Urothelium cell line (cell line): ENCODE results near the gene TYRO3.

Experiments used
- DNase-seq: peaks from one replicate; pipeline ENCODE4 v3.0.0; 2011; ENCODE audit warnings: low spot score, mixed read lengths
- FAIRE-seq: peaks from 2 replicates; lab custom pipeline; 2011; peaks lifted over from hg19 to GRCh38; lab: Jason Lieb, UNC

The TYRO3 gene

DNA sequence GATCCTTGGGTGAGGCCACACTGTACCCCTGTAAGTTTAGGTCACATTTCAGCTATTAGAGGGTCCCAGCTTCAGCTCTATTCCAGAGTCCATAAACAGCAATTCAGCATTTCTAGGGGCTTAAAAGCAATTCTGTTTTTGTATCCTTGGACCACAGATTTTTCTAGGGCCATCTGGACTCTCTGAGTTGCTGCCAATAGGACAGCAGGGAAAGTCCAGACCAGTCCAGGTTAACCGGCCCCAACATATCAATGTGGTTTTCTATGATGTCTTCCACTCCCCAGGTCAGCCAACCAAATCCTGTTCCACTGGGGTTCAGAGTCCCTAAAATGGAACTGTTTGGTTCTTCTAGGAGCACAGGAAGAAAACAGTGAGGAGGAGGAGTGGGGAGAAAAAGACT lies 40.0 kb downstream of the TYRO3 start:
- FAIRE-seq (no peak), DNase-seq (no peak)

DNA sequence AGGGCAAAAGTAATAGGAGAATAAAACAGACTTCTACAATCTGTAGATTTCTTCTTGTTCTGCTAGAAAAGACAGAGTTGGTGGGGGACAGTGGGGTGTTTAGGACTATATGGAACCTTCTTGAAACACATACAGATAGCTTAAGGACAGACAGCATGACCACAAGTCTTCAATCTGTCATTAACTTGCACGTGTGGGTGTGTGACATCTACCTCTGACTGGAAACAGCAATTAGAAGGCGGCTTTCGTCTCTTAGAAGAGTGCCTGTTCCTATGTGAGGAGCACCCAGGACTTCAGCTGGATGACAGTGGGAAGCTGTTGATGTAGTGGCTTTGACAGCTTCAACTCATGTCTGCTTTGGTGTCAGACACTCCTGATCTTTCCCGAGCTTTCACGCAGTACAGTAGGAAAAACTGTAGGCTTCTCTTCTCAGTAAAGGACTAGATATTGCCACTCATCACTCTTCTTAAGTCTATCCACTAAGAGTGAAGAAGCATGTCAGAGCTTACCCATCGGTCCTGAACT lies 44.5 kb downstream of the TYRO3 start:
- DNase-seq, result no peak
- no peak for FAIRE-seq

DNA sequence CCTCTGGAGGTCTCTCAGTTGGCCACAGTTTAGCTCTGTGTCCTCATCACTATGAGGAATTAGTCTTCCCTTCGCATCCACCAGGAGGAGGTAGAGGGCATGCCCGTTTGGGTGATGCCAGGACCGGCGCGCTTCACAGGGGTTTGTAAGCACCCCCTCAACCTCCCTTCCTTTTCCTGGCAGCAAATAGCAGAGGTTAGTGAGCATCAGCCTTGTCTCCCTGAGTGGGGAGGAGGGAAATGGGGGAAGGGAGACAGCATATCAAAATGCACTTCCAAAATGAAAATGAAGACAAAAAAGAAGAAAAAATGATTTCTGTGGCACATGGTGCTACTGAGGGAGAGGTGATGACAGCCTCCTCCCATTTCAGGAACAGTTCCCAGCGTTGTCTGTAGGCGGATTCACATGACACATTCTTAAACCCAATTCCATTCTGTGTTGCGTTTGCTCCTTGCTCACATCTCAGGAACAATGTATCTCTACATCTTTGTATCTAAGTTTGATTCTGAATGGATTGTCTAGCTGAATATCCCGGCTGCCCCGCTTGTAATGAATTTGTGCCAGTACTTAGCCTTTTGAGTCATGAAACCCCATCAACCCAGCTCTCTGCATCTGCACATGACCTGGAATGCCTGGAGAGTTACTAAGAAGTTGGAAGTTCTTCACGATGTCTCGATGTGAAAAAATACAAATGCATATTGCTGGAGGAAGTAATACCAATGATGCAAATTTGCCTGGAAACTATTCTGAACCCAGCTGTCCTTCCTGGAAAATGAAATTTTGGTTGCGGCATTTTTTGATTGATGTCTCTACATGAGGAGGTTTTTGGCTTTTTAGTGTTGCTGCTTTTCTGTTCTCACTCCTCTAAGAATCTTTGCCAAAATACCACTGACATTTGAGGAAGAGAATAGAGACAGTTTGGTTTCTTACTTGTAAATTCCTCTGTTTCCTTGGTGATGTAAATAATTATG lies 45.2 kb downstream of the TYRO3 start:
- peak; percentile 78 for DNase-seq
- peak; percentile 72 for FAIRE-seq

DNA sequence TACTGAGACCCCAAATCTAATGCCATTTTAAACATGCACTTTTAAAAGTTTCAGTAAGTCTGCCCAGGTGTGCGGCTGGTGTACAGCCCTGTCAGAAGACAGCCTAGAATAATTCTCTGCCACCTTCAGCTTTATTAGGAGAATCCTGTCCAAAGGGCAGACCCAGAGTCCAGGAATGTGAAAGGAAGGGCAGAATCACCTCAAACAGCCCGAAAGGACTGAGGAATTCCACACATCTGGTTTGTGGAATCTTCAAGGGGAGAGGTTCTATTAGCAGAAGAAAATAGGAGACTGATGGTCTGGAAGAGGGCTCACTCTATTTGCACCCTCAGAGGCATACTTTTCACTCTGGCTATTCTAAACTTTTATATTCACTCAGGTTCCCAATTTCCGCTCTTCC lies 46.6 kb downstream of the TYRO3 start:
- DNase-seq (no peak), FAIRE-seq (no peak)

DNA sequence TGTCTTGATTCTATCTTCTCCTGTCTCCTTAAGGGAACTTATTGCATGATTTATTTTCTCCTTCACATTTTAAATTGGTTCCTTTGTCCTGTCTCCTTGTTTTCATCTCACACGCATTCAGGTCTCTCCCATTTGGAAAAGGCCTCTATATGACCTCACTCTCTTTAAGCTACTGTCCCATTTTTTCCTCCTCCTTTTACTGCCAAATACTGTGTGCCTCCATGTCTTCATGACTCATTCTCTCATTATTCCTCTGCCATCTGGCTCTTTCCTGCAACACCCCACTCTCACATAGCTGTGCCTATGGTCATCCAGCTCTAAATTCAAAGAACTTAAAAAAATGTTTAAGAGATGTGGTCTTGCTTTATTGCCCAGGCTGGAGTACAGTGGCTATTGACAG lies 48.0 kb downstream of the TYRO3 start:
- DNase-seq, result peak; percentile 62
- FAIRE-seq, result no peak

DNA sequence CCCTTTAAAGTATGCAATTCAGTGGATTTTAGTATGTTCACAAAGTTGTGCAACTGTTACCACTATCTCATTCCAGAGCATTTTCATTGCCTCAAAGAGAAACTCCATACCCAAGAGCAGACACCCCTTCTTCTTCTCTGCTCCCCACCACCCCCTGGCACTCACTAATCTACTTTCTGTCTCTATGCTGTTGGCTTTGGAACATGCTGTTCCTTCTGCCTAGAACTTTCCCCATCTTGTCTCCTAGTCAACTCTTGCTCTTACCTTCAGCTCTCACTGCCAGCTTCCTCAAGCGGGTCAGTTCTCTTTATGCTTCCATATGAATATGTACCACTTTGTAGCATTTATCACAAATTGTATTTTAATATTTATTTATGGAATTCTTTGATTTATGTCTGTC lies 50.1 kb downstream of the TYRO3 start:
- FAIRE-seq, result no peak
- no peak for DNase-seq

DNA sequence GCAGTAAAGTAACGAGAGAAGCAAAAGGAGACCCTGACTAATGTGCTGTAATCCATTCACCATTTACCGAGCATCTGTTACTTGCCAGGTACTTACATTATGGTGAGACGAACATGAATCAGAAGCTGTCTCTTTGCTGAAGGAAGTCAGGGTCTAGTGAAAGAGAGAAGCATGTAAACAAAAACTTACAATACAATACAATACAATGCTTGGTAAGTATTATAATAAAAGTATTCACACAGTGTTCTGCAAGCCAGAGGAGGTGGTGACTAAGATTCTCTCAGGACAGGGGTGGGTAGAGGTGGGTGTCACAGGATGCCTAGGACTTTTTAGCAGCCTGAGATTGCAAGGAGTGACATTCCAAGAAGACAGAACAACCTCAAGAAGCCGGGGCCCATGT lies 51.0 kb downstream of the TYRO3 start:
- FAIRE-seq, result no peak

DNA sequence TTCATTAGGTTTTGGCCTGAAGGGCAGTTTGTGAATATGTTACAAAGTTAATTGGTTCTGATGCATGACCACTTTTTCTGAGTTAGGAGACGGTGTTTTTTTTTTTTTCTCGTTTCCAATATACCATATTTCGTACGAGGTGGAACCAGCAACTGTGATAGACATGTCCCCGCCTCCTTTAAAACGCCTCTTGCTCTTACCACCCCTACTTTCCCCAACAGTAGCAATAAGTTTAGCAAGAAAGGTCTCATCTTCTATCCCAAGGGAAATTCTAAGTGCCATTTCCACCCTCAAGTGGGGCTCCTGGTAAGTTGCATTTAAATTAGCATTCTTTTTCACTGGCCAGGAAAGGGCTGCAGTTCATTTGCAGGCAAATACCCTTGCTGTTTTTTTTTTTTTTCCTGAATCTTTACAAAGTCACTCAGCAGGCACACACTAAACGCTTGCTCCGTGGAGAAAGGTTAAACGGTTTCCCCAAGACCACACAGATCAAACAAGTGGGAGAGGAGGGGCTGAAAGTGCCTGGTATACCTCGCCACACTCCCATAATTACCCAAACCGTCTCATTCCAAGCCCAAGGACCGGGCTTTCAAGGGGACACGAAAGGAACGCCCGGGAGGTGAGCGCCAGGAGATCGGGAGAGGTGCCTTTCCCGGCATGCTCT lies 61.7 kb downstream of the TYRO3 start:
- FAIRE-seq (no peak), DNase-seq (no peak)

More for the DNA sequence above, 51.0 kb downstream of the TYRO3 start:
- no peak for DNase-seq

DNA sequence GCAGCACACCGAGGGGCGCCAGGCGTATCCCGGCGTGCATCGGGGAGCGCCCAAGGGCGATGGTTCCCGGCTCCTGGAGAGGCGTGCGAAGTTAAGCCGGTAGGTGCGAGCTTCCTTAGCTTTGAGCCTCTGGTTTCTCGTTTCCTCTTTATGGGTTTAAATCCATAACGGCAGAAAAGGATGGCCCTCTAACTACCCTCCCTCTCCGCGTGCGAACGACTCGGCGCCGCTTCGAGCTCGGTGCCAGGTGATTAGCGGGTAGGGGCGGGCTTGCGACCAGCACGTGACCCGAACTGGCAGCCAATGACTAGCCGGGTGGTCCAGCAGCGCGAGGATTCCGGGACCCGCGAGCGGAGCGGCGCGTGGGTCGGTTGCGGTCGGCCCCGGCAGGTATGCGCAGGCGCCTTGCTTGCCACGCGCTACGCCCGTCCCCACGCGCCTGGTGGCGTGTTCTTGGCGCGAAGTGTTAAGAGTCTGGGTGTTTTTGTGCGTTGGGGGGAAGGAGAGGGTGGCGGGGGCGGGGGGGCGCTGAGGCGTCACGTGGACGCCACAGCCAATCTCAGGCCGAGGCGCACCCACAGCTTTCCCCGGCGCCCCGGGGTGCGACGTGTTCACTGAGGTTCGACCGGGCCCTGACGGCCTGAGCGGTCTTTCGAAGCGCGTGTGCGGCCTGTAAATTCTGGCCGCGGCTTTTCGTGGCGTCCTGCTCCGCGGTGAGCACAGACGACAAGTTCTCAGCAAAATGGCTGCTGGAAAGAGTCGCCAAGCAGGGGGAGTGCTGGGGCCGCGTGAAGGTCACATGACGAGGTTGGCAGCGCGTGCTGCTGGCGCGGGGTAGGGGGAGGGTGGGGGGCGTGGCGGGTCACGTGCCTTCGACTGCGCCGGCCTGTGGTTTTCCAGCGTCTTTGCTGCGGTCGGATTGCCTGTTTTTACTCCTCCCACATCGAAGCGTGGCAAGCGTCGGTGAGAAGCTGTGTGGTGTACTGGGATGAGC lies 62.5 kb downstream of the TYRO3 start:
- FAIRE-seq, result peak; percentile 98

DNA sequence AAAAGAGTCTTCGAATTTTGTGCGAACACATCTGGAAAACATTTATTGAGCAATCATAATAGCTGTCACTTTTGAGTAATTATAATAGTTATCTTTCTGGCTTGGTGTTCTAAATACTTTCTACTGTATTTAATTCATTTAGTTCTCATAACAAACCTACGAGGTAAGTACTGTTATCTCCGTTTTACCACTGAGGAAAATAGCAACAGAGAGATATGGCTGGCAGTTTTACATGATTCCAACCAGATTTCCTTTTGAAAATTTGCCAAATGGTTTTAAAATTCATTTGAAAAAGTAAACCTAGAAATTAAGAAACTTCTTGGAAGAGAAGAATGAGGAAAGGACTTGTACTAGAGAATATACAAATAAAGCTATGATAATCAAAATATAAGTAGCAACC lies 63.9 kb downstream of the TYRO3 start:
- no peak for FAIRE-seq
- DNase-seq, result no peak

More for the DNA sequence above, 62.5 kb downstream of the TYRO3 start:
- DNase-seq, result peak; percentile 95

DNA sequence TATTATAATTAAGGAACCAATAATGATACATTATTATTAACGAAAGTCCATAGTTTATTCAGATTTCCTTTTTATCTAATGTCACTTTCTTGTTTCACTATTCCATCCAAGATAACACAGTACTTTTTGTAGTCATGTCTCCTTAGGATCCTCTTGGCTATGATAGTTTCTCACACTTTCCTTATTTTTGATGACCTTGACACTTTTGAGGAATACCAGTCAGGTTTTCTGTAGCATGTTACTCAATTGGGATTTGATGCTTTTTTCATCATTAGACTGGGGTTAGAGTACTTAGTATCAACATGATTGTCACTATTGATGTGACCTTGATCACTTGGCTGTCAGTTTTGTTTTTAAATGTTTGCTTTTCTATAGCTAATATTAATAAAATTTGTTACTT lies 68.2 kb downstream of the TYRO3 start:
- DNase-seq, result no peak
- FAIRE-seq, result no peak

DNA sequence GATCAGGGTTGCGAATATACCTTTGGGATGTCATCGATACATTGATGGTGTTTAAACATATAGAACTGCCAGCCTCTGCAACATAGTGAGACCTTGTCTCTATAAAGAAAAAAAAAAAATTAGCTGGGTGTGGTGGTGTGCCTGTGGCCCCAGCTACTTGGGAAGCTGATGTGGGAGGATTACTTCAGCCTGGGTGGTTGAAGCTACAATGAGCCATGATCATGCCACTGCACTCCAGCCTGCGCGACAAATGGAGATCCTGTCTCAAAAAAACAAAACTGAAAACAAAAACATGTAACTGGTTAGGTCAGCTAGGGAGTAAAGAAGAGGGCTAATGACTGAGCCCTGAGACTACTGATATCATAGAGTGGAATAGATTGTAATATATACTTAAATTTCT lies 70.5 kb downstream of the TYRO3 start:
- DNase-seq, result no peak
- FAIRE-seq, result no peak

DNA sequence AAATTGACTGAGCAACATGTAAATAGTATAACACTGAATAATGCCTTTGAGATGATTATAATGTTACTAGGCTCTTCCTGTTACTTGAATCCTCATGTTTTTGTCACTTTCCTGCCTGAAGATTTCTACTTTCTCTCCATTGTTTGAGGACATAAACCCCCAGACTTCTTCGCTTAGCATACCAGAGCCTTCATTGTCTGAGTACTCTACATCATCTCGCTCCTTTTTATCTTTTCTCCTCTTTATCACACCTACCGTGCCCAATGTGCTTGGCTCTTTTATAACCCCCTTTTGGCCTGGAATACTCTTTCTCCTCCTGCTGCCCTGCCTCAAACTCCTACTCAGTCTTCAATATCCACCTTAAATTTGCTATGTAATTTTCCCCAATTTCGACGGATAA lies 70.9 kb downstream of the TYRO3 start:
- no peak for FAIRE-seq
- DNase-seq, result no peak

DNA sequence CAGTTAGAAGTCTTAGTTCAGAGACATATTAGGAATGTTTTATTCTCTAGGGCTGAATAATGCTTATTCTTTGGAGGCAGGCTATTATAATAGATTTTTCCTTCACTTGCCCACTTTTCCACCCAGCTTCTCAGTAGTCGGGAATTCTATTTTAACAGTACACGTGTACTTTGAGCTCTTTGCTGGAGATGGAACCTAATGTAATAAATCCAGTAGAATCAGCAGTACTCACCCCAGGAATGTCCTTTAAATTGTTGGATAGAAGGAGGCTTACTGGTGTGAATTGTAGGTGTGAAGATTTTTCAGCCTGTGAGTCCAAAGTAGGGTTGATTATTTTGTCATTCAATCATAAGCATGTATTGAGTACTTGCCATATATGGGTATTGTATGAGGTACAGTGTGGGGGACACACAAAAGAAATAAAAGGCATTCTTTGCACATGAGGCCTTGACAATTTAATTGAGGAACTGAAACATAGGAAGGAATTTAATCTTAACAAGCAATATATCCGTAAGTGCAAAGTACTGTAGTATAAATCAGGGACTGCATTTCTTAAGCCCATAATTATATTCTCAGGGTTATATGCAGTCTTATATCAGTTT lies 71.7 kb downstream of the TYRO3 start:
- no peak for FAIRE-seq
- no peak for DNase-seq

DNA sequence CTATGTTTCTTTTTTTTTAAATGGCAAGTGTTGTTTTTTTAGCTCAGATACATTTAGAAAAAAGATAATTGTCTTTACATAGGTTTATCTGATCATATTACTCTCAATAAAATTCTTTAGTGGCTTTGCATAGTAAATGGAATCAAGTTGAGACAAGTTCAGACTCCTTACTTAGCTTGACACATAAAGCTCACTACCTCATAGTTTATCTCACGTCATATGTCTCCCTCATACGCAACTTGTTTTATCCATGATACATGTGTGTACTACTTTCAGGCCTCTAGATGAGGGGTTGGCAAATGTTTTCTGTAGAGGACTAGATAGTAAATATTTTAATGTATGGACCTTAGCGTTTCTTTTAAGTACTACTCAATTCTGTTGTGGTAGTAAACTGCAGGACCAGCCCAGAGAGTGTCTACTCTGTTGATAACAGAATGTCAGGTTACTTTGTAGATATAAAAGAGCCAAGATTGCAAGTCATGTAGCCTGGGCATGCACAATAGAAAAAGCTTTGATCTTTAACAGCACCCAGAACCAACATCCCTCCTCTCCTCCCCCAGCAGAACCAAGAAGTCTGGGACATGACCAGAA lies 73.0 kb downstream of the TYRO3 start:
- FAIRE-seq (no peak), DNase-seq (no peak)
